ENCODE data around the gene GIMAP8. TPM values are rescaled to one million over a fixed set of nuclear protein-coding genes. Genes with fewer than 3 reads are reported as not detected.

The GIMAP8 gene
- polyA plus RNA-seq, 1 of the 3 experiments (the other 2 are of a cell fraction), result not detected

- no peak overlapping the region for H3K9ac ChIP-seq
- H3K9me3 ChIP-seq, result no peaks in the 10 kb centered on the region
- TF ChIP-seq NRF1 (IDR thresholded peaks at IDR 0.05; ENCODE audit: low read depth, low read length), result no peak
- no peaks in the 10 kb centered on the region for H4K20me1 ChIP-seq (ENCODE audit: insufficient read depth)
- H3K36me3 ChIP-seq (replicated peaks in 1 of 2; ENCODE audit: control insufficient read depth in 1 of 2, insufficient read depth in 2 of 2, low read length in 1 of 2), result no peaks in the 10 kb centered on the region
- CTCF ChIA-PET, result interaction anchor here (1.9 kb wide), 1 partner anchor 11 kb away, joined by 5 read pairs; the partner anchor contains the start of gene GIMAP7
- 41% methylated on average over 3 of the region's 3 CpGs for WGBS (ENCODE audit: low lambda C conversion rate)
- no peaks in the 10 kb centered on the region; the same call in 1 of the 2 replicates for H3K27me3 ChIP-seq (ENCODE audit: insufficient read depth)
- POLR2A ChIA-PET, result no interaction called here
- no peaks in the 10 kb centered on the region for H3K79me2 ChIP-seq (ENCODE audit: insufficient read depth)
- H3K4me1 ChIP-seq (ENCODE audit: control insufficient read depth in 1 of 2, insufficient read depth in 2 of 2, low read depth in 1 of 2, low read length in 1 of 2), result no peaks in the 10 kb centered on the region
- no peak for DNase-seq
- no peak overlapping the region for H3K27ac ChIP-seq (ENCODE audit: low read depth in 2 of 2, low read length in 1 of 2)
- H3K4me3 ChIP-seq (ENCODE audit: low read depth in 2 of 2, low read length in 1 of 2), result no peak overlapping the region
- H2AFZ ChIP-seq (ENCODE audit: low read depth), result no peak overlapping the region
- no peaks in the 10 kb centered on the region for H3F3A ChIP-seq (replicated peaks; ENCODE audit: insufficient read depth)
- no peaks in the 10 kb centered on the region for H3K9me2 ChIP-seq
- no peak overlapping the region for H3K4me2 ChIP-seq
Measured at GRCh38 chr7:150503581-150503980, 53.2 kb downstream of the GIMAP8 start.

- Histone ChIP-seq H2AFZ (ENCODE audit: low read depth) (no peak overlapping the region), H3K27me3 (ENCODE audit: insufficient read depth) (no peaks in the 10 kb centered on the region; the same call in 1 of the 2 replicates), H3K9ac (no peak overlapping the region), H3K27ac (ENCODE audit: low read depth in 2 of 2, low read length in 1 of 2) (no peak overlapping the region), H3K4me2 (no peak overlapping the region), H3K4me3 (ENCODE audit: low read depth in 2 of 2, low read length in 1 of 2) (no peak overlapping the region), H3K9me3 (no peaks in the 10 kb centered on the region), H3K36me3 (replicated peaks in 1 of 2; ENCODE audit: control insufficient read depth in 1 of 2, insufficient read depth in 2 of 2, low read length in 1 of 2) (no peaks in the 10 kb centered on the region), H3K4me1 (ENCODE audit: control insufficient read depth in 1 of 2, insufficient read depth in 2 of 2, low read depth in 1 of 2, low read length in 1 of 2) (no peaks in the 10 kb centered on the region), H4K20me1 (ENCODE audit: insufficient read depth) (no peaks in the 10 kb centered on the region), H3K9me2 (no peaks in the 10 kb centered on the region), H3F3A (replicated peaks; ENCODE audit: insufficient read depth) (no peaks in the 10 kb centered on the region), H3K79me2 (ENCODE audit: insufficient read depth) (no peaks in the 10 kb centered on the region)
- 4% methylated on average over 4 of the region's 4 CpGs for WGBS (ENCODE audit: low lambda C conversion rate)
- DNase-seq, result no peak
- TF ChIP-seq RAD21 (IDR thresholded peaks at IDR 0.05; ENCODE audit: low read length) (no peak), ELF1 (IDR thresholded peaks at IDR 0.05) (no peak), USF1 (IDR thresholded peaks at IDR 0.05; ENCODE audit: borderline replicate concordance, low read depth) (no peak), TCF12 (IDR thresholded peaks at IDR 0.05) (no peak), MAX (IDR thresholded peaks at IDR 0.05; ENCODE audit: low read depth) (no peak)
- ChIA-PET CTCF (interaction anchor here (0.6 kb wide), 1 partner anchor 204 kb away, joined by 3 read pairs; no protein-coding TSS in a partner anchor), POLR2A (no interaction called here)
Measured at GRCh38 chr7:150507947-150508602, 57.6 kb downstream of the GIMAP8 start.

GRCh38 chr7:150511048-150511447 is 60.6 kb downstream of the GIMAP8 start:
- DNase-seq, result no peak
- Histone ChIP-seq H3K4me3 (ENCODE audit: low read depth in 2 of 2, low read length in 1 of 2) (no peak overlapping the region), H3K4me2 (no peak overlapping the region), H4K20me1 (ENCODE audit: insufficient read depth) (no peaks in the 10 kb centered on the region), H3F3A (replicated peaks; ENCODE audit: insufficient read depth) (no peaks in the 10 kb centered on the region), H3K4me1 (ENCODE audit: control insufficient read depth in 1 of 2, insufficient read depth in 2 of 2, low read depth in 1 of 2, low read length in 1 of 2) (no peaks in the 10 kb centered on the region), H3K79me2 (ENCODE audit: insufficient read depth) (no peaks in the 10 kb centered on the region), H3K9ac (no peak overlapping the region), H3K27me3 (ENCODE audit: insufficient read depth) (peaks cover 17% of the 10 kb centered on the region; the same call in 1 of the 2 replicates), H2AFZ (ENCODE audit: low read depth) (no peak overlapping the region), H3K9me2 (no peaks in the 10 kb centered on the region), H3K9me3 (no peaks in the 10 kb centered on the region), H3K27ac (ENCODE audit: low read depth in 2 of 2, low read length in 1 of 2) (no peak overlapping the region), H3K36me3 (replicated peaks in 1 of 2; ENCODE audit: control insufficient read depth in 1 of 2, insufficient read depth in 2 of 2, low read length in 1 of 2) (no peaks in the 10 kb centered on the region)
- 1% methylated on average over 2 of the region's 2 CpGs for WGBS (ENCODE audit: low lambda C conversion rate)
- TF ChIP-seq TAF1 (IDR thresholded peaks at IDR 0.05; ENCODE audit: borderline replicate concordance, low read depth, low read length), result no peak
- TF ChIP-seq USF2 (IDR thresholded peaks at IDR 0.05; ENCODE audit: borderline replicate concordance, low read depth, low read length), result no peak
- no peak for TF ChIP-seq RFX5 (IDR thresholded peaks at IDR 0.05; ENCODE audit: low read length)
- TF ChIP-seq YY1 (IDR thresholded peaks at IDR 0.05; ENCODE audit: low read depth), result no peak
- TF ChIP-seq ELF1 (IDR thresholded peaks at IDR 0.05), result no peak
- TF ChIP-seq JUND (IDR thresholded peaks at IDR 0.05), result no peak
- ChIA-PET CTCF (no interaction called here), POLR2A (no interaction called here)
